Endothelial cell of umbilical vein (primary cell): ENCODE data around the gene BCAS3. TPM values are rescaled to one million over a fixed set of nuclear protein-coding genes. Genes with fewer than 3 reads are reported as not detected.

ENCODE experiments used
- BruUV-seq: library from RNA; stranded (reverse); fragments of 400-500 nt; replicated peaks from 2 replicates; lab custom pipeline; 2021; lab: Mats Ljungman, UMichigan
- CTCF ChIA-PET: fragments of 300-600, 350-600 bp; sonication (Branson Sonifier 250); formaldehyde crosslinking; loops from one replicate; lab custom pipeline; 2021; ENCODE audit warnings: antibody characterized with exemption, inconsistent platforms; lab: Charles Lee
- POLR2A ChIA-PET: fragments of 300-600, 350-600 bp; sonication (Branson Sonifier 250); formaldehyde crosslinking; loops from one replicate; lab custom pipeline; 2021; ENCODE audit warnings: antibody characterized with exemption, inconsistent platforms; lab: Charles Lee
- DNase-seq: peaks from one replicate; pipeline ENCODE4 v3.0.0-alpha.2; 2011; ENCODE audit warnings: low read depth, low spot score
- FAIRE-seq: peaks from 2 replicates; lab custom pipeline; 2011; peaks lifted over from hg19 to GRCh38; lab: Jason Lieb, UNC
- H2AFZ ChIP-seq: 2 replicates; pipeline ENCODE4 v1.6.0; 2012; ENCODE audit warnings: low read depth, low read length, control low read depth, inconsistent platforms
- H3K27ac ChIP-seq: 2 replicates; pipeline ENCODE4 v1.5.1; 2011; ENCODE audit warnings: low read depth, mild to moderate bottlenecking, control low read depth, low read length, moderate library complexity; ENCODE audit not compliant: insufficient read depth
- H3K27me3 ChIP-seq, 2 experiments: 2 replicates each; pipeline versions ENCODE4 v1.6.0 to v1.6.1; 2011; ENCODE audit warnings: low read length in 2 of 2, mixed read lengths in 1 of 2; ENCODE audit not compliant: control insufficient read depth in 2 of 2, insufficient read depth in 2 of 2
- H3K36me3 ChIP-seq, 2 experiments: 2 replicates in 1 of 2; 3 replicates in 1 of 2; pipeline ENCODE4 v1.5.1; 2011; ENCODE audit warnings: low read length in 2 of 2, mild to moderate bottlenecking in 1 of 2, moderate library complexity in 1 of 2; ENCODE audit not compliant: control insufficient read depth in 2 of 2, insufficient read depth in 2 of 2; ENCODE audit errors: extremely low read depth in 1 of 2
- H3K4me1 ChIP-seq: 3 replicates; pipeline ENCODE4 v1.5.1; 2011; ENCODE audit warnings: mild to moderate bottlenecking, low read length; ENCODE audit not compliant: control insufficient read depth, insufficient read depth; ENCODE audit errors: extremely low read depth
- H3K4me2 ChIP-seq: 2 replicates; pipeline ENCODE4 v1.6.1; 2011; ENCODE audit warnings: low read length, control low read depth, mixed read lengths; ENCODE audit not compliant: insufficient read depth
- H3K4me3 ChIP-seq, 3 experiments: fragments of 200-600 bp in 1 of 3; sonication (generic), shearing (Covaris generic) in 1 of 3; replicated peaks in 1 of 3; 2 replicates each; pipeline ENCODE4 v1.5.1; 2011 to 2016; ENCODE audit warnings: control low read depth in 3 of 3, low read length in 3 of 3, mild to moderate bottlenecking in 2 of 3, inconsistent platforms in 1 of 3, low read depth in 1 of 3, moderate library complexity in 1 of 3; ENCODE audit not compliant: insufficient read depth in 1 of 3
- H3K79me2 ChIP-seq: 2 replicates; pipeline ENCODE4 v1.6.0; 2012; ENCODE audit warnings: low read length, inconsistent platforms; ENCODE audit not compliant: control insufficient read depth, insufficient read depth
- H3K9ac ChIP-seq: replicated peaks from 2 replicates; pipeline ENCODE3; 2011; ENCODE audit warnings: low read length, control low read depth; ENCODE audit not compliant: insufficient read depth; ENCODE audit errors: extremely low read depth
- H3K9me1 ChIP-seq: replicated peaks from 3 replicates; pipeline ENCODE4 v1.6.0; 2011; ENCODE audit warnings: mild to moderate bottlenecking, low read length; ENCODE audit not compliant: control insufficient read depth, insufficient read depth; ENCODE audit errors: extremely low read depth
- H3K9me3 ChIP-seq: replicated peaks from 2 replicates; pipeline ENCODE4 v1.5.1; 2012; ENCODE audit warnings: low read length, inconsistent platforms; ENCODE audit not compliant: control insufficient read depth, insufficient read depth
- H4K20me1 ChIP-seq: replicated peaks from 2 replicates; pipeline ENCODE3; 2011; ENCODE audit warnings: mild to moderate bottlenecking, low read length; ENCODE audit not compliant: control insufficient read depth, insufficient read depth; ENCODE audit errors: extremely low read depth
- CTCF ChIP-seq, 2 donors: IDR thresholded peaks; 1 replicate in 1 of 2; 2 replicates in 1 of 2; pipeline ENCODE4 v1.5.1; 2011; ENCODE audit warnings: low read length in 2 of 2, mild to moderate bottlenecking in 2 of 2, moderate library complexity in 2 of 2, control low read depth in 1 of 2, inconsistent platforms in 1 of 2, low read depth in 1 of 2; ENCODE audit not compliant: insufficient read depth in 1 of 2; ENCODE audit errors: extremely low read depth in 1 of 2
- EZH2 ChIP-seq: IDR thresholded peaks from 2 replicates; pipeline ENCODE4 v1.6.1; 2012; ENCODE audit warnings: borderline replicate concordance, low read depth, mild to moderate bottlenecking, moderate library complexity, low read length, inconsistent platforms; ENCODE audit not compliant: severe bottlenecking
- FOS ChIP-seq: IDR thresholded peaks from 2 replicates; pipeline ENCODE4 v1.6.1; 2011; ENCODE audit warnings: mild to moderate bottlenecking, low read length, moderate library complexity, borderline replicate concordance; ENCODE audit not compliant: insufficient read depth
- MYC ChIP-seq: IDR thresholded peaks from one replicate; pipeline ENCODE4 v1.6.1; 2011; ENCODE audit warnings: mild to moderate bottlenecking, low read depth, low read length
- POLR2A ChIP-seq: IDR thresholded peaks from 2 replicates; pipeline ENCODE4 v1.6.1; 2012; ENCODE audit warnings: low read depth, mild to moderate bottlenecking, control low read depth, low read length
- POLR2AphosphoS5 ChIP-seq: IDR thresholded peaks from 2 replicates; pipeline ENCODE4 v1.6.1; 2012; ENCODE audit warnings: low read depth, mild to moderate bottlenecking, control low read depth, low read length, moderate library complexity; ENCODE audit not compliant: insufficient read depth
- dilution Hi-C: fragments of 300-500 bp; cut with MboI; formaldehyde crosslinking; loops from one replicate; pipeline ENCODE4 v1.15.0; 2019; ENCODE audit warnings: low sequenced_read_pairs; ENCODE audit not compliant: extremely low pct_ligation_motif_present
- intact Hi-C: fragments of 100-400 bp; cut with micrococcal nuclease; formaldehyde crosslinking; loops from one replicate; pipeline ENCODE4 v1.10.0; 2022
- polyA plus RNA-seq, 4 experiments: library from polyadenylated mRNA; depleted of rRNA in 3 of 4; stranded (reverse) in 3 of 4; unstranded in 1 of 4; fragments of >200 nt; gene quantifications; 2 replicates each; pipeline versions ENCODE4 v1.2.1 to v1.2.3, GENCODE V29; 2011 to 2012; ENCODE audit warnings: missing spikeins in 1 of 4
- total RNA-seq: library from RNA; stranded (reverse); gene quantifications from 2 replicates; pipeline ENCODE4 v1.2.3, GENCODE V29; 2021

BCAS3 gene
- total and polyA plus RNA-seq, 2 donors (not counting 3 experiments of a cell fraction or from before 2014, with no cell fraction given), result 8.2 to 16.0 TPM

- TF ChIP-seq POLR2A (no peak), EZH2 (no peak), CTCF (IDR thresholded peaks at IDR 0.05; ENCODE audit: extremely low read depth in 1 of 2, insufficient read depth in 1 of 2, low read depth in 1 of 2, low read length in 2 of 2) (no peak), FOS (no peak), MYC (no peak), POLR2AphosphoS5 (no peak)
Measured at GRCh38 chr17:60631119-60631518, 46.5 kb upstream of the BCAS3 start.

More at GRCh38 chr17:60631119-60631518, 46.5 kb upstream of the BCAS3 start:
- no peaks in the 10 kb centered on the region for H3K9me3 ChIP-seq
- FAIRE-seq (no peak), DNase-seq (no peak)
- no peak overlapping the region for H3K4me2 ChIP-seq
- no peak overlapping the region for H3K9ac ChIP-seq
- no peak overlapping the region for H2AFZ ChIP-seq
- peak overlapping the region; percentile 34 for H3K27ac ChIP-seq
- peaks cover 8% of the 10 kb centered on the region for H3K4me1 ChIP-seq
- peaks cover 22% of the 10 kb centered on the region for H3K79me2 ChIP-seq
- no peaks in the 10 kb centered on the region for H4K20me1 ChIP-seq
- ChIA-PET POLR2A (interaction anchor here (1.6 to 2.4 kb wide), 2 partner anchors 30 to 32 kb away, joined by 3 to 7 read pairs; partner anchors contain the start of gene PPM1D), CTCF (interaction anchor here (1.2 to 2.4 kb wide), 6 partner anchors 7 to 85 kb away, joined by 3 to 14 read pairs (median 8); no protein-coding TSS in a partner anchor)
- no peak overlapping the region for H3K4me3 ChIP-seq
- peaks cover 3 to 14% of the 10 kb centered on the region in 2 experiments for H3K36me3 ChIP-seq
- no peaks in the 10 kb centered on the region for H3K9me1 ChIP-seq
- intact Hi-C loops, result loop anchor here (10.0 kb wide), 1 partner anchor 486 kb away; the partner anchor contains the start of gene CA4
- no peaks in the 10 kb centered on the region for H3K27me3 ChIP-seq
- dilution Hi-C loops, result no loop called here
- no TSS peak for BruUV-seq
